ENCODE results near the gene HACL1.

- TF ChIP-seq CTCF (IDR thresholded peaks at IDR 0.05 in 8 of 11, conservative IDR thresholded peaks at IDR 0.05 in 3 of 11): no peak
- TF ChIP-seq POLR2A (IDR thresholded peaks at IDR 0.05): no peak
- no peak for TF ChIP-seq POLR2AphosphoS5 (IDR thresholded peaks at IDR 0.05)
Measured at GRCh38 chr3:15634671-15635070, 33.3 kb upstream of the HACL1 start.
